CD14-positive monocyte (primary cell): ENCODE results near the gene TUSC1. TPM values are rescaled to one million over a fixed set of nuclear protein-coding genes. Genes with fewer than 3 reads are reported as not detected.
A peak's percentile ranks its signal among the peaks of the same experiment; 100 is the strongest.
"Not testable (repeated sequence)": the region's sequence is repeated elsewhere in the genome, so short reads cannot be mapped to it uniquely, and the experiment has no call there.

Experiments used
- DNase-seq, 3 donors: peaks; one replicate each; pipeline ENCODE4 v3.0.0-alpha.2; 2011 to 2022
- H2AFZ ChIP-seq: 2 replicates; pipeline ENCODE4 v1.6.0; 2012; ENCODE audit warnings: mild to moderate bottlenecking, low read depth, low read length, inconsistent platforms; ENCODE audit not compliant: insufficient read depth, poor library complexity, severe bottlenecking
- H3K27ac ChIP-seq, 2 donors: 1 replicate in 1 of 2; 2 replicates in 1 of 2; pipeline ENCODE4 v1.5.1; 2012 to 2013; ENCODE audit warnings: low read length in 2 of 2, control low read depth in 1 of 2, inconsistent platforms in 1 of 2, low read depth in 1 of 2, mild to moderate bottlenecking in 1 of 2
- H3K27me3 ChIP-seq, 2 donors: one replicate each; pipeline versions ENCODE4 v1.6.0 to v1.6.1; 2011 to 2013; ENCODE audit warnings: low read length in 2 of 2; ENCODE audit not compliant: control insufficient read depth in 2 of 2, insufficient read depth in 2 of 2
- H3K36me3 ChIP-seq, 2 donors: replicated peaks in 1 of 2; 1 replicate in 1 of 2; 2 replicates in 1 of 2; pipeline versions ENCODE4 v1.5.1 to v1.6.1; 2012 to 2013; ENCODE audit warnings: low read length in 2 of 2, control low read depth in 1 of 2, inconsistent platforms in 1 of 2, mild to moderate bottlenecking in 1 of 2; ENCODE audit not compliant: insufficient read depth in 2 of 2, control insufficient read depth in 1 of 2
- H3K4me1 ChIP-seq, 2 donors: 1 replicate in 1 of 2; 2 replicates in 1 of 2; pipeline versions ENCODE4 v1.5.1 to v1.6.1; 2012 to 2013; ENCODE audit warnings: low read length in 2 of 2, control low read depth in 1 of 2, inconsistent platforms in 1 of 2, mild to moderate bottlenecking in 1 of 2, moderate library complexity in 1 of 2; ENCODE audit not compliant: insufficient read depth in 2 of 2, control insufficient read depth in 1 of 2
- H3K4me2 ChIP-seq: replicated peaks from 2 replicates; pipeline ENCODE3; 2012; ENCODE audit warnings: low read length, moderate library complexity, mild to moderate bottlenecking; ENCODE audit not compliant: poor library complexity, severe bottlenecking; ENCODE audit errors: extremely low read depth
- H3K4me3 ChIP-seq, 3 experiments: fragments of 200-600 bp in 1 of 3; sonication (generic) in 1 of 3; replicated peaks in 1 of 3; 1 replicate in 2 of 3; 2 replicates in 1 of 3; pipeline ENCODE4 v1.5.1; 2011 to 2013; ENCODE audit warnings: low read length in 3 of 3, mild to moderate bottlenecking in 3 of 3, control low read depth in 2 of 3, low read depth in 2 of 3, inconsistent platforms in 1 of 3, moderate library complexity in 1 of 3
- H3K79me2 ChIP-seq: 2 replicates; pipeline ENCODE4 v1.6.0; 2012; ENCODE audit warnings: mild to moderate bottlenecking, control low read depth, inconsistent platforms, low read length, moderate library complexity; ENCODE audit not compliant: insufficient read depth
- H3K9ac ChIP-seq: 2 replicates; pipeline ENCODE4 v1.6.0; 2017; ENCODE audit warnings: low read length, mild to moderate bottlenecking; ENCODE audit not compliant: insufficient read depth, poor library complexity, severe bottlenecking
- H3K9me3 ChIP-seq, 2 donors: replicated peaks in 1 of 2; 1 replicate in 1 of 2; 2 replicates in 1 of 2; pipeline versions ENCODE4 v1.5.1 to v1.6.1; 2012 to 2013; ENCODE audit warnings: low read length in 2 of 2, control low read depth in 1 of 2; ENCODE audit not compliant: control insufficient read depth in 1 of 2, insufficient read depth in 1 of 2
- H4K20me1 ChIP-seq: 2 replicates; pipeline ENCODE4 v1.6.0; 2012; ENCODE audit warnings: mild to moderate bottlenecking, low read length, control low read depth, moderate library complexity; ENCODE audit not compliant: insufficient read depth
- H3K27ac Mint-ChIP-seq, 7 donors: one replicate each; pipeline ENCODE4 v1.8.0; 2020; ENCODE audit warnings: mild to moderate bottlenecking in 7 of 7, mixed read lengths in 7 of 7, moderate library complexity in 6 of 7, inconsistent platforms in 2 of 7
- H3K27me3 Mint-ChIP-seq, 3 donors: one replicate each; pipeline ENCODE4 v1.8.0; 2021 to 2022; ENCODE audit warnings: low read depth in 3 of 3, mild to moderate bottlenecking in 3 of 3, mixed read lengths in 3 of 3, moderate library complexity in 3 of 3, inconsistent platforms in 1 of 3
- H3K36me3 Mint-ChIP-seq, 2 donors: one replicate each; pipeline ENCODE4 v1.8.0; 2020; ENCODE audit warnings: mixed read lengths in 2 of 2, inconsistent platforms in 1 of 2, mild to moderate bottlenecking in 1 of 2
- H3K4me1 Mint-ChIP-seq: one replicate; pipeline ENCODE4 v1.8.0; 2020; ENCODE audit warnings: mild to moderate bottlenecking, mixed read lengths
- H3K4me3 Mint-ChIP-seq, 2 donors: one replicate each; pipeline ENCODE4 v1.8.0; 2020; ENCODE audit warnings: mild to moderate bottlenecking in 2 of 2, mixed read lengths in 2 of 2, moderate library complexity in 1 of 2
- H3K9me3 Mint-ChIP-seq, 7 donors: one replicate each; pipeline ENCODE4 v1.8.0; 2020 to 2022; ENCODE audit warnings: mixed read lengths in 7 of 7, mild to moderate bottlenecking in 6 of 7, moderate library complexity in 6 of 7, inconsistent platforms in 2 of 7
- WGBS: methylation state at CpG from one replicate; pipeline ENCODE4 v1.1.5; 2013; ENCODE audit warnings: missing lambda C conversion rate; ENCODE audit not compliant: insufficient coverage; 5-methylcytosine and 5-hydroxymethylcytosine counted together
- intact Hi-C, 2 donors: fragments of 100-400 bp; cut with micrococcal nuclease; formaldehyde crosslinking; loops; one replicate each; pipeline versions ENCODE4 v1.15.0 to v1.15.1; 2023
- polyA plus RNA-seq, 3 donors: library from polyadenylated mRNA; depleted of rRNA in 1 of 3; unstranded in 2 of 3; stranded (reverse) in 1 of 3; fragments of 300-500 nt in 2 of 3; fragments of >200 nt in 1 of 3; fragmentation: Illumina TruSeq in 2 of 3; gene quantifications; 1 replicate in 2 of 3; 2 replicates in 1 of 3; pipeline ENCODE4 v1.2.3, GENCODE V29; 2012 to 2021
- TF ChIP-seq, protein P1 (sequence below): fragments of 200-600 bp; IDR thresholded peaks from one replicate; pipeline ENCODE4 v1.8.0; 2022; ENCODE audit warnings: antibody characterized with exemption, mild to moderate bottlenecking

The TUSC1 gene
- polyA plus RNA-seq, 3 donors: 0.29 to 1.8 (median 0.87) TPM

- Mint-ChIP-seq H3K27me3 (peaks cover 3 to 20% (median 7%) of the 10 kb centered on the region in 3 donors), H3K36me3 (no peaks in the 10 kb centered on the region), H3K9me3 (peaks cover 2 to 10% (median 4%) of the 10 kb centered on the region in 7 donors), H3K27ac (no peak overlapping the region), H3K4me3 (peak overlapping the region; percentile 66 to 83), H3K4me1 (peaks cover 10% of the 10 kb centered on the region)
- Histone ChIP-seq H3K4me1 (peaks cover 11 to 12% of the 10 kb centered on the region in 2 donors), H2AFZ (peak overlapping the region; percentile 84), H3K27me3 (peaks cover 0 to 5% of the 10 kb centered on the region in 2 donors), H3K36me3 (no peaks in the 10 kb centered on the region), H3K4me2 (peak overlapping the region; percentile 88), H3K4me3 (peak overlapping the region in 1 of 3 experiments; percentile 74), H4K20me1 (no peaks in the 10 kb centered on the region), H3K9ac (no peak overlapping the region), H3K27ac (no peak overlapping the region), H3K9me3 (no peaks in the 10 kb centered on the region), H3K79me2 (no peaks in the 10 kb centered on the region)
- WGBS: no CpG with 5 or more reads among the region's 4 CpGs
- intact Hi-C loops: no loop called here
- TF ChIP-seq, protein P1, sequence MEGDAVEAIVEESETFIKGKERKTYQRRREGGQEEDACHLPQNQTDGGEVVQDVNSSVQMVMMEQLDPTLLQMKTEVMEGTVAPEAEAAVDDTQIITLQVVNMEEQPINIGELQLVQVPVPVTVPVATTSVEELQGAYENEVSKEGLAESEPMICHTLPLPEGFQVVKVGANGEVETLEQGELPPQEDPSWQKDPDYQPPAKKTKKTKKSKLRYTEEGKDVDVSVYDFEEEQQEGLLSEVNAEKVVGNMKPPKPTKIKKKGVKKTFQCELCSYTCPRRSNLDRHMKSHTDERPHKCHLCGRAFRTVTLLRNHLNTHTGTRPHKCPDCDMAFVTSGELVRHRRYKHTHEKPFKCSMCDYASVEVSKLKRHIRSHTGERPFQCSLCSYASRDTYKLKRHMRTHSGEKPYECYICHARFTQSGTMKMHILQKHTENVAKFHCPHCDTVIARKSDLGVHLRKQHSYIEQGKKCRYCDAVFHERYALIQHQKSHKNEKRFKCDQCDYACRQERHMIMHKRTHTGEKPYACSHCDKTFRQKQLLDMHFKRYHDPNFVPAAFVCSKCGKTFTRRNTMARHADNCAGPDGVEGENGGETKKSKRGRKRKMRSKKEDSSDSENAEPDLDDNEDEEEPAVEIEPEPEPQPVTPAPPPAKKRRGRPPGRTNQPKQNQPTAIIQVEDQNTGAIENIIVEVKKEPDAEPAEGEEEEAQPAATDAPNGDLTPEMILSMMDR: no peak
- no peak for DNase-seq
Measured at GRCh38 chr9:25678846-25679360, 659 bp upstream of the TUSC1 start.

- Histone ChIP-seq H3K4me2 (peak overlapping the region; percentile 88), H3K4me1 (peaks cover 11 to 12% of the 10 kb centered on the region in 2 donors), H3K9ac (peak overlapping the region; percentile 60), H3K36me3 (no peaks in the 10 kb centered on the region), H3K27ac (no peak overlapping the region), H3K4me3 (peak overlapping the region; percentile 56 to 74 (median 56)), H4K20me1 (no peaks in the 10 kb centered on the region), H3K9me3 (no peaks in the 10 kb centered on the region), H3K27me3 (peaks cover 0 to 5% of the 10 kb centered on the region in 2 donors), H3K79me2 (no peaks in the 10 kb centered on the region), H2AFZ (peak overlapping the region; percentile 84)
- intact Hi-C loops: no loop called here
- Mint-ChIP-seq H3K9me3 (peaks cover 0 to 4% (median 2%) of the 10 kb centered on the region in 7 donors), H3K27ac (no peak overlapping the region), H3K36me3 (no peaks in the 10 kb centered on the region), H3K27me3 (peaks cover 1 to 20% (median 7%) of the 10 kb centered on the region in 3 donors), H3K4me1 (peaks cover 10% of the 10 kb centered on the region), H3K4me3 (peak overlapping the region; percentile 66 to 89)
- DNase-seq: peak in 1 of 3 donors; percentile 3
- under 1% methylated on average over 71 of the region's 77 CpGs for WGBS
- TF ChIP-seq, protein P1: no peak
Measured at GRCh38 chr9:25677301-25678146, 720 bp downstream of the TUSC1 start.

GRCh38 chr9:25675858-25676257, 2.4 kb downstream of the TUSC1 start:
- H3K4me1 Mint-ChIP-seq, H3K36me3 Mint-ChIP-seq, H3K27ac ChIP-seq, H3K27me3 ChIP-seq, H3K9me3 Mint-ChIP-seq, H3K4me3 ChIP-seq, H4K20me1 ChIP-seq, H3K9me3 ChIP-seq, DNase-seq, H3K4me2 ChIP-seq, H2AFZ ChIP-seq, H3K9ac ChIP-seq, H3K36me3 ChIP-seq, intact Hi-C loops, H3K4me3 Mint-ChIP-seq, H3K79me2 ChIP-seq: not testable (repeated sequence)
- peaks cover 11 to 12% of the 10 kb centered on the region in 2 donors for H3K4me1 ChIP-seq
- Mint-ChIP-seq H3K27ac (peak overlapping the region in 1 of 7 donors; percentile 20), H3K27me3 (peaks cover 1 to 19% (median 7%) of the 10 kb centered on the region in 3 donors)
- 89% methylated on average over 2 of the region's 2 CpGs for WGBS
